Measurements from ENCODE around the gene TRAF3IP1. TPM values are rescaled to one million over a fixed set of nuclear protein-coding genes. Genes with fewer than 3 reads are reported as not detected.
"Not testable (repeated sequence)": the region's sequence is repeated elsewhere in the genome, so short reads cannot be mapped to it uniquely, and the experiment has no call there.

The TRAF3IP1 gene
- total RNA-seq, 1 donor from 2014 or later: 15.1 TPM

DNA sequence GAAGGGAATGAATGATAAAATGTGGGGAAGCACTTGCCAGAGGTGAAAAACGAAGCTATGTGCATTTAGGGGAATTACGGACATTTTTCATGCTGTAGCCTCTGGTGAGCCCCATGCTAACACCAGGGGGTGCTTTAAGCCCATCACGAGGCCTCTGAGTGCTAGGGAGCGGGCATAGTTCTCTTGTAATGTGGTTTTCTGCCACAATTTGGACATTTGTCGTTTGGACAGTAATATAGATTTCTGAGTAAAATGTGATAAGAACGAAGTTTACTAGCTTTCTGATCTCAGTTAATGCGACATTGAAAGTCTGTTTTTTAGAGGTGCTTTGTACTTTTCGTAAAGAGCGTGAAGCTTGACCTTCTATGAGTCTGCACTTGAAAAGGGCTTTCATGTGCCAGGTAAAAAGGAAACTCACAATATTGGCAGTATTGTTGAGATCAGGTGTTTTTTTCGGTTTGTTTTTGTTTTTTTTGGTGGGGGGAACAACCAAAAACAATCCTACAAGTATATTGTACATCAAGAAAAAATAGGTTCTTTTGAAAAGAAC, 50.6 kb downstream of the TRAF3IP1 start:
- Mint-ChIP-seq H3K27ac (ENCODE audit: unreplicated experiment) (no peak overlapping the region), H3K36me3 (ENCODE audit: low read depth) (peaks cover 5% of the 10 kb centered on the region), H3K4me3 (ENCODE audit: unreplicated experiment) (no peak overlapping the region), H3K4me1 (ENCODE audit: low read depth) (peaks cover 14% of the 10 kb centered on the region), H3K27me3 (ENCODE audit: low read depth) (no peaks in the 10 kb centered on the region), H3K9me3 (ENCODE audit: low read depth) (peaks cover 9% of the 10 kb centered on the region)
- peak; percentile 96 for TF ChIP-seq CTCF (IDR thresholded peaks at IDR 0.05)
- DNase-seq (ENCODE audit: low spot score): no peak

DNA sequence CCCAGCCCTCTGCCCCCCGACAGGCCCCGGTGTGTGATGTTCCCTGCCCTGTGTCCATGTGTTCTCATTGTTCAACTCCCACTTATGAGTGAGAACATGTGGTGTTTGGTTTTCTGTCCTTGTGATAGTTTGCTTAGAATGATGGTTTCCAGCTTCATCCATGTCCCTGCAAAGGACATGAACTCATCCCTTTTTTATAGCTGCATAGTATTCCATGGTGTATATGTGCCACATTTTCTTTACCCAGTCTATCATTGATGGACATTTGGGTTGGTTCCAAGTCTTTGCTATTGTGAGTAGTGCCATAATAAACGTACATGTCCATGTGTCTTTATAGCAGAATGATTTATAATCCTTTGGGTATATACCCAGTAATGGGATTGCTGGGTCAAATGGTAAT, 52.0 kb downstream of the TRAF3IP1 start:
- not testable (repeated sequence) for H3K27ac Mint-ChIP-seq (ENCODE audit: unreplicated experiment); H3K4me3 Mint-ChIP-seq (ENCODE audit: unreplicated experiment); H3K27me3 Mint-ChIP-seq (ENCODE audit: low read depth); DNase-seq (ENCODE audit: low spot score); H3K36me3 Mint-ChIP-seq (ENCODE audit: low read depth); H3K9me3 Mint-ChIP-seq (ENCODE audit: low read depth)
- H3K4me1 Mint-ChIP-seq (ENCODE audit: low read depth): peaks cover 17% of the 10 kb centered on the region

- Mint-ChIP-seq H3K27me3 (ENCODE audit: low read depth) (no peaks in the 10 kb centered on the region), H3K36me3 (ENCODE audit: low read depth) (peaks cover 8% of the 10 kb centered on the region), H3K4me1 (ENCODE audit: low read depth) (peaks cover 42% of the 10 kb centered on the region), H3K9me3 (ENCODE audit: low read depth) (peaks cover 9% of the 10 kb centered on the region), H3K27ac (ENCODE audit: unreplicated experiment) (no peak overlapping the region), H3K4me3 (ENCODE audit: unreplicated experiment) (no peak overlapping the region)
- DNase-seq (ENCODE audit: low spot score): no peak
- no peak for TF ChIP-seq CTCF (IDR thresholded peaks at IDR 0.05)
These were observed 56.6 kb downstream of the TRAF3IP1 start for GRCh38 chr2:238376884-238377391.

DNA sequence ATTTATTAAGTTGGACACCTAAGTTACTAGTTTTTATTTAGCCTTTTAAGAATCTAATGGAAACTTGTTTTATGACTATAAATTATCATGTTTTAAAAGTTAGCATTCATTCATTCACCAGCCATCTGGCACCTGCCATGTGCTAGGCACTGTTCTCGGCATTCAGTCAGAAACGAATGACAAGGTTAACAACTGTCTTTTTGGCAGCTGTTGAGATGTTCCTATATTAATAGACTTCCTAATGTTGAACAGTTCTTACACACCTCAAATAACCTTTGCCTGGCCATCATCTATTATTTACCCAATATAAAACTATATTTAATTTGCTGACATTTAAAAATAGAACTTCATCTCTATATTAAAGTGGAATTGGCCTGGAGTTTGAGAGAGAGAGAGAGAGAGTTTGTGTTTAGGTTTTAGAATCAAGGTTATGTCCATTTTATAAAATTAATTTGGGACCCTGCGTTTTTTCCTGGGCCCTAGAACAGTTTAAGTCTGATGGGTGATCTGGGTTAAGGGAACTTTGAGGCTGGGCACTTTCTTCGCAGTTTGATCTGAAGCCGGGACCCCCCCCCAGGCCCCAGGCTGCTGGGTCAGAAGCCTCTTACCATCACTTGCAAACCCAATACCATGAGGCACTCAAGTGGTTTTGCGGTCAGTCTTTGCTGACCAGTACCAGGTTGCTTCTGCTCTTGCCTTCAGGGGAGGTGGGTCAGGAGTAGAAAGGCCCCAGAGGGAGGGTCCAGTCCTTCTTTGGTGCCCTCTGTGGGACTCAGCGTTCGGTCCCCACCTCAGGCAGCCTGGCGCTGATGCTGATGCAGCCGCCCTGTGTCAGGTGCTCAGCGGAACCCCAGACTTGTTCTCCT, 58.1 kb downstream of the TRAF3IP1 start:
- no peaks in the 10 kb centered on the region for H3K27me3 Mint-ChIP-seq (ENCODE audit: low read depth)
- H3K36me3 Mint-ChIP-seq (ENCODE audit: low read depth): peaks cover 11% of the 10 kb centered on the region
- H3K4me3 Mint-ChIP-seq (ENCODE audit: unreplicated experiment): no peak overlapping the region
- peaks cover 4% of the 10 kb centered on the region for H3K9me3 Mint-ChIP-seq (ENCODE audit: low read depth)
- DNase-seq (ENCODE audit: low spot score): no peak
- TF ChIP-seq CTCF (IDR thresholded peaks at IDR 0.05): no peak
- peaks cover 44% of the 10 kb centered on the region for H3K4me1 Mint-ChIP-seq (ENCODE audit: low read depth)
- peak overlapping the region; percentile 96 for H3K27ac Mint-ChIP-seq (ENCODE audit: unreplicated experiment)

DNA sequence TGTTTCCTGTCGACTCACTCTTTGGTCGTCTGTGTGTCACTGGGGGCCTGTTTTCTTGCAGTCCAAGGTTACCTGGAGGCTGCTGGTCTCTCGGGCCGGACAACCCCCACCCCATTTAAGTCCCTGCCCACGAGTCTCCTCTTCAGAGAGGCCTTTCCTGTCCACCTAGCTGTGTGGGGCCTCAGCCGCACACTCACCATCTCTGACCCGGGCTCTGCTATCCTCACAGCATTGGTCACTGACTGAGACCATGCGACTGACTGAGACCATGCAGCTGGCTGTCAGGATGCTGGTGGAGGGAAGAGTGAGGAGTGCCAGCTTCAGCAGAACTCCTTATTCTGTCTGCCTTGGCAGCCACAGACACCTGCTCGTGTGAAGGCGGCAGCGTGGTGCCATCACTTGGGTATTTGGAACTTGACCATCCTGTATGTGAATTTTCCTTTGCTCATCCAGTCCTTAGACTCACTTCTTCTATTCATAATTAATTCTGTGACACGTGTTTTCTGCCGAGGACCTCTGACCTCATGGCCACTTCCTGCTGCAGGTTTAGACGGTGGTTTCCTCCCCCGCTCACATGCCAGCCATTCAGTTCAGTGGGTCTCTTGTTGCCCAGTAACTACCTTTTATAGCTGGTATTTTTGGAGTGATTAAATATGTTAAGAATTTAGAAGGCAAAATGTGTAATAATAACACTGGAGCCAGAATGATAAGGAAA, 58.9 kb downstream of the TRAF3IP1 start:
- H3K9me3 Mint-ChIP-seq (ENCODE audit: low read depth): peaks cover 7% of the 10 kb centered on the region
- no peak for DNase-seq (ENCODE audit: low spot score)
- peak overlapping the region; percentile 24 for H3K4me3 Mint-ChIP-seq (ENCODE audit: unreplicated experiment)
- no peaks in the 10 kb centered on the region for H3K27me3 Mint-ChIP-seq (ENCODE audit: low read depth)
- H3K4me1 Mint-ChIP-seq (ENCODE audit: low read depth): peaks cover 44% of the 10 kb centered on the region
- peak overlapping the region; percentile 96 for H3K27ac Mint-ChIP-seq (ENCODE audit: unreplicated experiment)
- TF ChIP-seq CTCF (IDR thresholded peaks at IDR 0.05): no peak
- H3K36me3 Mint-ChIP-seq (ENCODE audit: low read depth): peaks cover 17% of the 10 kb centered on the region
